ENCODE measurements around the gene ERICH6. TPM values are rescaled to one million over a fixed set of nuclear protein-coding genes. Genes with fewer than 3 reads are reported as not detected.

ERICH6 gene
- total RNA-seq, 1 donor from 2014 or later: 0.69 TPM

DNA sequence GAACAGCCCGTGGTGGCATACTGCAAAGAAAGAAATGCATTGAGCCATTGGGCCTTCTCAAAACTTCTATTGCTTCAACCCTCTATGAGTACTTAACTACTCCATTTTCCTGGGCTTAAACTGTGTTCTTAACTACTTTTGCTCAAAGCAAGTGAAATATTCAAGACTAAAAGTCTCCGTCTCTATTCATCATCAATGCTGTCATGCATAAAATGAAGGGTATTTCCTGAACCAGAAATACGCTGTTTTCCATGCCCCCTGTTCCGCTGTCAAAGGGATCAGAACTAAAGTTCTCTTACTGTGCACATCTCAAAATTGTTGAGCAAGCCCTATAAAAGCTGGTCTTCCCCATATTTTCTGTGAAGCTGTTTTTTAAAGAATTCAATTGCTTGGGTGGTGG, 39.0 kb upstream of the ERICH6 start:
- Mint-ChIP-seq H3K9me3 (ENCODE audit: unreplicated experiment) (peaks cover 2% of the 10 kb centered on the region), H3K27me3 (ENCODE audit: unreplicated experiment) (peaks cover 2% of the 10 kb centered on the region), H3K4me3 (ENCODE audit: unreplicated experiment) (no peak overlapping the region), H3K36me3 (ENCODE audit: unreplicated experiment) (no peaks in the 10 kb centered on the region), H3K4me1 (ENCODE audit: low read depth, unreplicated experiment) (peaks cover 6% of the 10 kb centered on the region), H3K27ac (ENCODE audit: unreplicated experiment) (no peak overlapping the region)
- no peak for DNase-seq
- TF ChIP-seq, protein P1, sequence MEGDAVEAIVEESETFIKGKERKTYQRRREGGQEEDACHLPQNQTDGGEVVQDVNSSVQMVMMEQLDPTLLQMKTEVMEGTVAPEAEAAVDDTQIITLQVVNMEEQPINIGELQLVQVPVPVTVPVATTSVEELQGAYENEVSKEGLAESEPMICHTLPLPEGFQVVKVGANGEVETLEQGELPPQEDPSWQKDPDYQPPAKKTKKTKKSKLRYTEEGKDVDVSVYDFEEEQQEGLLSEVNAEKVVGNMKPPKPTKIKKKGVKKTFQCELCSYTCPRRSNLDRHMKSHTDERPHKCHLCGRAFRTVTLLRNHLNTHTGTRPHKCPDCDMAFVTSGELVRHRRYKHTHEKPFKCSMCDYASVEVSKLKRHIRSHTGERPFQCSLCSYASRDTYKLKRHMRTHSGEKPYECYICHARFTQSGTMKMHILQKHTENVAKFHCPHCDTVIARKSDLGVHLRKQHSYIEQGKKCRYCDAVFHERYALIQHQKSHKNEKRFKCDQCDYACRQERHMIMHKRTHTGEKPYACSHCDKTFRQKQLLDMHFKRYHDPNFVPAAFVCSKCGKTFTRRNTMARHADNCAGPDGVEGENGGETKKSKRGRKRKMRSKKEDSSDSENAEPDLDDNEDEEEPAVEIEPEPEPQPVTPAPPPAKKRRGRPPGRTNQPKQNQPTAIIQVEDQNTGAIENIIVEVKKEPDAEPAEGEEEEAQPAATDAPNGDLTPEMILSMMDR (IDR thresholded peaks at IDR 0.05; ENCODE audit: partially characterized antibody, unreplicated experiment): no peak

DNA sequence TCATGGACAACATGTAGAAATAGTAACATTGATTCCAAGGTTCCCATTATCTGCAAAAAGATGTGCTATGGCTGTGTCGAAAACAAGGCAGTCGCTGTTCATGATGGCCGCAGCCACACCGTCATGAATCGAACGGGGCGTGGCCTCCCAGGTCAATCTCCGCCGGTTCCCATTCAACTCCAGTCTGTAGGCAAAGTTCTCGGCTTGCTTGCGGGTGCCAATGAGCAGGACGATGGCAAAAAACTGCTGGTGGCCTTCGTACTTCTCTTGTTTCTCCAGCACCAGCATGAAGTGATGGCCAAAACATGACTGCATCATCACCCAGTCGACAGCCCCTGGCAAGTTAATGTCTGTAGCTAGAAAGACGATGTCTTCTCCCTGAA, 38.4 kb upstream of the ERICH6 start:
- H3K27me3 Mint-ChIP-seq (ENCODE audit: unreplicated experiment): peaks cover 2% of the 10 kb centered on the region
- H3K4me1 Mint-ChIP-seq (ENCODE audit: low read depth, unreplicated experiment): peaks cover 6% of the 10 kb centered on the region
- TF ChIP-seq, protein P1 (IDR thresholded peaks at IDR 0.05; ENCODE audit: partially characterized antibody, unreplicated experiment): no peak
- no peaks in the 10 kb centered on the region for H3K36me3 Mint-ChIP-seq (ENCODE audit: unreplicated experiment)
- peaks cover 2% of the 10 kb centered on the region for H3K9me3 Mint-ChIP-seq (ENCODE audit: unreplicated experiment)
- H3K27ac Mint-ChIP-seq (ENCODE audit: unreplicated experiment): no peak overlapping the region
- no peak overlapping the region for H3K4me3 Mint-ChIP-seq (ENCODE audit: unreplicated experiment)
- no peak for DNase-seq

DNA sequence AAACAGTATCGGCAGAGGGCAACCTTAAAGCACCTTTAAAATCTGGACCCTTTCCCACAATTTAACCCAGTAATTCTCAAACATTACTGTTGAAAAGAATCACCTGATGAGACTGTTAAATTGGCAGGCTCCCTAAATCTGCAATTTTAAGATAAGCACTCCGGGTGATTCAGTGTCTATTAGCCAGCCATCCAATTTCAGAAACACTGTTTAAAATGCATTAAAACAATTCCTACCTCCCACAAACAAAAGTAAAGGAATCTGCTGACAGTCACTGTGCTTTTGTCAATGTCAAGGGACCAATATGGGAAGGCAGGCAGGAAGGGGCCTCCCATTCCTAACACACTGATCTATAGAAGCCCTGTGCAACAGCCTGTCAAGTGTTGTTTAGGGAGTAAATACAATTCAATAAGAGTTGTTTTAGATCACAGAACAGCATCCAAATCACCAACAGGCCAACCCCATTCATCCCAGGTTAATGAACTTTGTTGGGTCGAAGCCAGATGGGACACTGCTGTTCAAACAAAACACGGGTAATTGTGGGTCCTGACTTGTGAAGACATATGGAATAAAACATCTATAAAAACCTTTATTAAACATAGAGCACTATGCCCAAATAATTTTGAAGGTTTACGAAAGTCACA, 37.9 kb upstream of the ERICH6 start:
- Mint-ChIP-seq H3K4me3 (ENCODE audit: unreplicated experiment) (no peak overlapping the region), H3K27me3 (ENCODE audit: unreplicated experiment) (peaks cover 2% of the 10 kb centered on the region), H3K4me1 (ENCODE audit: low read depth, unreplicated experiment) (peaks cover 3% of the 10 kb centered on the region), H3K27ac (ENCODE audit: unreplicated experiment) (no peak overlapping the region), H3K36me3 (ENCODE audit: unreplicated experiment) (no peaks in the 10 kb centered on the region), H3K9me3 (ENCODE audit: unreplicated experiment) (peaks cover 2% of the 10 kb centered on the region)
- no peak for DNase-seq
- TF ChIP-seq, protein P1 (IDR thresholded peaks at IDR 0.05; ENCODE audit: partially characterized antibody, unreplicated experiment): no peak

DNA sequence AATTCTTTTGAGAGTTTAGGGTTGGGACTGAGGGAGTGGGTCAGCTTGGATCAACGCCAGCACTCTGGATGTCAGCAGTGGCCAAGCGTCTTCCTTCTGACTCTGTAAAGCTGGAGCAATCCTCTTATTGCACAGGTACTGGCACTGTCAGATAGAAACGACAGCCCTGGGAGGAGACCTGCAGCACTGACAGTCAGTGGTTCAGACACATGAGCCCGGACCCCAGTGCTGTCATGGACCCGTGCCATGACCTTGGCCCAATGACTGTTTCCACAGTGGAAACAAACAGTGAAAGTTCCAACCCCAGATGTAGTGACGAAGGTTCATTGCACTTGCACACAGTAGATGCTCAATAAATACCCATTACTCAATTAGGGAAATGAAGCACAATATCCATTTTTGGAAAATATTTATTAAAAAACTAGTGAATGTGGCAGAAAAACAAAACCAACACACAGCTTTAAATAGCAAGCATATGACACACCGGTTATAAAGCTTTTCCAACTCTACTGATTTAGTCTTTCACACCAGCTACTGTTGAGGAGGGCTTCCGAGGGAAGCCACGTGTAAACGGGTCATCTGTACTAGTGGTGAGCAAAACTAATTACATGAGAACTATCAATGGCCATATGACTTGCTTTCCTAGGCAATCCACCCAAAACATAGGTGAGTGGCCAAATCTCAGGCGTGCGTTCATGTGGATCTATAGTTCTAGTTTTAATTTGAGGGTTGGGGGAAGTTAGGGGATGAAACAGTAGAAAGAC, 37.2 kb upstream of the ERICH6 start:
- TF ChIP-seq, protein P1 (IDR thresholded peaks at IDR 0.05; ENCODE audit: partially characterized antibody, unreplicated experiment): no peak
- Mint-ChIP-seq H3K9me3 (ENCODE audit: unreplicated experiment) (peaks cover 2% of the 10 kb centered on the region), H3K27me3 (ENCODE audit: unreplicated experiment) (peaks cover 4% of the 10 kb centered on the region), H3K36me3 (ENCODE audit: unreplicated experiment) (no peaks in the 10 kb centered on the region), H3K27ac (ENCODE audit: unreplicated experiment) (no peak overlapping the region), H3K4me1 (ENCODE audit: low read depth, unreplicated experiment) (peaks cover 3% of the 10 kb centered on the region), H3K4me3 (ENCODE audit: unreplicated experiment) (no peak overlapping the region)
- no peak for DNase-seq
